ENCODE data around the gene SEMA7A.

SEMA7A gene

DNA sequence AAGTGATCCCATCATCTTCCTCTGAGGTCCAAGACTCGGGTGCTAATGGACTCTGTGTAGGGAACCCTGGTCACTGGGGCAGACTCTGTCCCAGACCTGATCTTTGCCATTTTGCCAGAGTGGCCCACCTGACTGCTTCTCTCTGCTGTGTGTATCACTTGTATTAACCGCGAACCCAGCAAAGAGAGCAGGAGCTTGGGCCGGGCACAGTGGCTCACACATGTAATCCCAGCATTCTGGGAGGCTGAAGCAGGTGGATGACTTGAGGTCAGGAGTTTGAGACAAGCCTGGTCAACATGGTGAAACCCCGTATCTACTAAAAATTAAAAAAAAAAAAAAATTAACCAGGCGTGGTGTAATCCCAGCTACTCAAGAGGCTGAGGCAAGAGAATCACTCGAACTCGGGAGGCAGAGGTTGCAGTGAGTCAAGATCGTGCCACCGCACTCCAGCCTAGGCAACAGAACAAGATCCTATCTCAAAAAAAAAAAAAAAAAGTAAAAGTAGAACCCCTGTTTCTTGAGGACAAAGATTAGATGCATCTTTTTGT is 33.4 kb downstream of the SEMA7A start:
- TF ChIP-seq, protein P1, sequence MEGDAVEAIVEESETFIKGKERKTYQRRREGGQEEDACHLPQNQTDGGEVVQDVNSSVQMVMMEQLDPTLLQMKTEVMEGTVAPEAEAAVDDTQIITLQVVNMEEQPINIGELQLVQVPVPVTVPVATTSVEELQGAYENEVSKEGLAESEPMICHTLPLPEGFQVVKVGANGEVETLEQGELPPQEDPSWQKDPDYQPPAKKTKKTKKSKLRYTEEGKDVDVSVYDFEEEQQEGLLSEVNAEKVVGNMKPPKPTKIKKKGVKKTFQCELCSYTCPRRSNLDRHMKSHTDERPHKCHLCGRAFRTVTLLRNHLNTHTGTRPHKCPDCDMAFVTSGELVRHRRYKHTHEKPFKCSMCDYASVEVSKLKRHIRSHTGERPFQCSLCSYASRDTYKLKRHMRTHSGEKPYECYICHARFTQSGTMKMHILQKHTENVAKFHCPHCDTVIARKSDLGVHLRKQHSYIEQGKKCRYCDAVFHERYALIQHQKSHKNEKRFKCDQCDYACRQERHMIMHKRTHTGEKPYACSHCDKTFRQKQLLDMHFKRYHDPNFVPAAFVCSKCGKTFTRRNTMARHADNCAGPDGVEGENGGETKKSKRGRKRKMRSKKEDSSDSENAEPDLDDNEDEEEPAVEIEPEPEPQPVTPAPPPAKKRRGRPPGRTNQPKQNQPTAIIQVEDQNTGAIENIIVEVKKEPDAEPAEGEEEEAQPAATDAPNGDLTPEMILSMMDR (IDR thresholded peaks at IDR 0.05; ENCODE audit: low read depth, low read length): no peak
- TF ChIP-seq, protein P2, sequence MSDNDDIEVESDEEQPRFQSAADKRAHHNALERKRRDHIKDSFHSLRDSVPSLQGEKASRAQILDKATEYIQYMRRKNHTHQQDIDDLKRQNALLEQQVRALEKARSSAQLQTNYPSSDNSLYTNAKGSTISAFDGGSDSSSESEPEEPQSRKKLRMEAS (IDR thresholded peaks at IDR 0.05; ENCODE audit: low read depth, low read length): no peak
- no peak for TF ChIP-seq POLR2A (IDR thresholded peaks at IDR 0.05; ENCODE audit: extremely low read depth, insufficient read length)
- no peak for TF ChIP-seq MYC (IDR thresholded peaks at IDR 0.05; ENCODE audit: low read depth, low read length)
- DNase-seq (ENCODE audit: low read depth): peak; percentile 79
- H3K4me3 ChIP-seq (ENCODE audit: low read depth, low read length): no peak overlapping the region

DNA sequence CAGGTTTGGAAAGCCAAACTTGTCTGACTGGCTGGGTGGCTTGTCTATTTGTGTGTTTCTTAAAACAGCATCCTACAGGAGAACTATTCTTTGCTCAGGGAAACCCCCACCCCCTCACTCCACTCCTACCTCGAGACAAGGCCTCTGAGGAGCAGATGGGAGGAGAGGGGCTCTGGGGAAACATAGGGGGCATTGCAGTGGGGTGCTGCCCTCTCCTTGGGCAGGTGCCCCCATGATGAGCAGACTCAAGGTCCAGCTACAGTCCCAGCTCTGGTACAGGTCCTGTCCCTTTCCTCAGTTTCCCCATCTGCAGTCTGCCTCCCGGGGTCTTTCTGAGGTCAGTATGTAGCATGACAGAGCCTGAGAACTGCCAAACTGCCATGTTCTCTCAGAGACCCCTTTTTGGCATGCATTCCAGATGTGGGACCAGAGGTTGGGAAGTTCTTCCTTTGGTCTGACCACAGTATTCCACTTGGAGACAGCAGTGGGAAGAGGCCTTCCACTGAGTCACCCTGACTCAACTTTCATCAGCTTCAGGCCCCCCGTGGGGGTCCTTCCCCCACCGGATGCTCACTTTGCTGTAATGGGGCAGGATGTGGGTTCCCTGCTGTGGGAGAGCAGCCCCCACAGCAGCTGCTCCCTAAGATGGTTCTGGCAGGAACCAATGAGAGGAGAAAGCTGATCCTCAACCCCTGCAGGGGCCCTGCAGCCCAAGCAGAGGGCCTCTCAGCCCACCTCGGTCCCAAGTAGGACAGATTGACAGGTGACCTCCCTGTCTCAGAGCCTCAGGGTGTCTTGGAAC is 34.0 kb downstream of the SEMA7A start:
- H3K4me3 ChIP-seq (ENCODE audit: low read depth, low read length): no peak overlapping the region
- DNase-seq (ENCODE audit: low read depth): peak; percentile 94
- TF ChIP-seq, protein P2 (IDR thresholded peaks at IDR 0.05; ENCODE audit: low read depth, low read length): 0 out of 2 replicates have a peak, but pooled peaks have one; percentile 26
- TF ChIP-seq, protein P1 (IDR thresholded peaks at IDR 0.05; ENCODE audit: low read depth, low read length): no peak
- TF ChIP-seq MYC (IDR thresholded peaks at IDR 0.05; ENCODE audit: low read depth, low read length) (peak; percentile 70), POLR2A (IDR thresholded peaks at IDR 0.05; ENCODE audit: extremely low read depth, insufficient read length) (no peak)

DNA sequence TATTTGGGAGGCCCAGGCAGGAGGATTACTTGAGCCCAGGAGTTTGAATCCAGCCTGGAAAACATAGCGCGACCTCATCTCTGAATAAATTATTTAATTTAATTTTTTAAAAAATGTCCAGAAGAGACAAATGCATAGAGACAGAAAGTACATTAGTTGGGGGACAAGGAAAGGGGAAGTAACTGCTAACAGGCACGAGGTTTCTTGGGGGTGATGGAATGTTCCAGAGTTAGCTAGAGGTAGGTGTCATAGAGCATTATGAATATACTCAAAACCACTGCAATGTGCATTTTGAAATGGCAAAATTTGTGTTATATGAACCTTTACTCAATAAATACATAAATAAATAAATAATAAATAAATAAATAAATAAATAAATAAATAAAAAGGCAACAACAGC is 34.7 kb downstream of the SEMA7A start:
- H3K4me3 ChIP-seq (ENCODE audit: low read depth, low read length): no peak overlapping the region
- TF ChIP-seq, protein P1 (IDR thresholded peaks at IDR 0.05; ENCODE audit: low read depth, low read length): no peak
- TF ChIP-seq POLR2A (IDR thresholded peaks at IDR 0.05; ENCODE audit: extremely low read depth, insufficient read length) (no peak), MYC (IDR thresholded peaks at IDR 0.05; ENCODE audit: low read depth, low read length) (no peak)
- TF ChIP-seq, protein P2 (IDR thresholded peaks at IDR 0.05; ENCODE audit: low read depth, low read length): peak; percentile 58; the same call in 1 of the 2 replicates
- DNase-seq (ENCODE audit: low read depth): peak; percentile 55

DNA sequence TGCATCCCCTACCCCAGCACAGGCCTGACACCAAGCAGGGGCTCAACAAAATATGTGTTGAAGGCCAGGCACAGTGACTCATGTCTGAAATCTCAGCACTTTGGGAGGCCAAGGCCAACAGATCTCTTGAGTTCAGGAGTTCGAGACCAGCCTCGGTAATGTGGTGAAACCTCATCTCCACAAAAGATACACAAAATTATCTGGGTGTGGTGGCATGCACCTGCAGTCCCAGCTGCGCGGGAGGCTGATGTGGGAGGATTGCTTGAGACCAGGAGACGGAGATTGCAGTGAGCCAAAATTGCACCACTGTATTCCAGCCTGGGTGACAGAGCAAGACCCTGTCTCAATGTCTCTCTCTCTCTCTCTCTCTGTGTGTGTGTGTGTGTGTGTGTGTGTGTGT is 35.6 kb downstream of the SEMA7A start:
- peak; percentile 52 for DNase-seq (ENCODE audit: low read depth)
- no peak overlapping the region for H3K4me3 ChIP-seq (ENCODE audit: low read depth, low read length)
- TF ChIP-seq, protein P2 (IDR thresholded peaks at IDR 0.05; ENCODE audit: low read depth, low read length): no peak
- TF ChIP-seq POLR2A (IDR thresholded peaks at IDR 0.05; ENCODE audit: extremely low read depth, insufficient read length) (no peak), MYC (IDR thresholded peaks at IDR 0.05; ENCODE audit: low read depth, low read length) (no peak)
- TF ChIP-seq, protein P1 (IDR thresholded peaks at IDR 0.05; ENCODE audit: low read depth, low read length): no peak

DNA sequence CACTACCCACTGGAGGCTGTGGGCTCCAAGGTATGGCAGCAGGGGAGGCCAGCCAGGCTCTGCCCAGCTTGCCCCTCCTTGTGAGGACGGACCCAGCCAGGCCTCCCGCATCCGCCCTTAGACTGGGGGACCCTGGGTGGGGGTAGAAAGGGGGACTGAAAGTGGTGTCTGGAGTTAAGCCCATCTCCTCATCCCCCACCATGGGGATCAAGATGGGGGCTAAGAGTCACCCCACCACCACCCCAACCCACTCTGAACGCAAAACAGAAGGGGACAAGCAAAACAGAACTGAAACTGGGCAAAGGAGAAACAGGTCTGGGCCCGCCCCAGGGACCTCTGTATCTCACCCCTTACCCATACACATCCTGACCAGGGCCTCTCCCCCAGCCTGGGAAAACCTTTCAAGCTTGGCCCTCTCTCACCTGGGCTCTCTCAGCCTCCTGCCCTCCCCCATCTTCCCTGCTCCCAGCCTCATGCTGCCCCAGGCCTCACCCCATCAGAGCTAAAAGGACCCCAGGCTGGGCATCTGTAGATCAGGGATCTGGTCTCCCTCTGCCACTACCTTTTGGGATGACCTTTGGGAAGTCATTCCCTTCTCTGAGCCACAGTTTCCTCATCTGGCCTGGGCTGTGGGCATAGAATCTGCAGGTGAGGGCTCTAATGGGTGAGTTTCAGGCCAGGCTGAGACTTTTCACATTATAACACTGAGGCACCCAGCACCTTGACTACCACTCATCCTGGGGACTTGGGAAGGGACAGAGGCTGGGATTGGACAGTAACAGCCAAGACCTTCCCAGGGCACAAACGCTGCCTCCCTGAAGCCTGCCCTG is 36.3 kb downstream of the SEMA7A start:
- TF ChIP-seq MYC (IDR thresholded peaks at IDR 0.05; ENCODE audit: low read depth, low read length) (no peak), POLR2A (IDR thresholded peaks at IDR 0.05; ENCODE audit: extremely low read depth, insufficient read length) (no peak)
- TF ChIP-seq, protein P1 (IDR thresholded peaks at IDR 0.05; ENCODE audit: low read depth, low read length): no peak
- TF ChIP-seq, protein P2 (IDR thresholded peaks at IDR 0.05; ENCODE audit: low read depth, low read length): no peak

More for the DNA sequence above, 36.3 kb downstream of the SEMA7A start:
- H3K4me3 ChIP-seq (ENCODE audit: low read depth, low read length): no peak overlapping the region
- DNase-seq (ENCODE audit: low read depth): peak; percentile 44
